HUDEP-2 (cell line): ENCODE measurements around the gene METTL14.

ENCODE experiments used
- DNase-seq, 76 experiments: peaks; one replicate each; lab custom pipeline; 2025; ENCODE audit not compliant: unreplicated experiment in 76 of 76; lab: John Stamatoyannopoulos, UW

Gene METTL14

DNA sequence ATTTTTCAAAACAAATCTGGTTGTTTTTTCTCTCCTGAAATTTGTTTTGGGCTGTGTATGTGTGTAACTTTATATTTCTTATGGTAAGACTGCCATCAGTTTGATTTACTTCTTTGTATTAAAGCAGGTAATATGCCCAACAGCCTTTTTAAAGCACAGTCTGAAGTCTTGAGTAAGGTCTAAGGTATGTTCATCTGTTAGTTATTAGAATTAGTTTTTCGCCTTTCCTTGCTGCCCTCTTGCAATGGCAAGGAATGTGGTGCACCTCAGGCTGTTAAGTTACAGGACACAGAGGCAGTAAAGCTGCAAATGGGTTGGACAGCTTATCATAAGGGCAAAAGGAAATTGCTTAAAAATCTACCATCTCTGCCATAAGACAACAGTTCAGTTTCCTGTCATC is 71.8 kb downstream of the METTL14 start:
- no peak for DNase-seq

DNA sequence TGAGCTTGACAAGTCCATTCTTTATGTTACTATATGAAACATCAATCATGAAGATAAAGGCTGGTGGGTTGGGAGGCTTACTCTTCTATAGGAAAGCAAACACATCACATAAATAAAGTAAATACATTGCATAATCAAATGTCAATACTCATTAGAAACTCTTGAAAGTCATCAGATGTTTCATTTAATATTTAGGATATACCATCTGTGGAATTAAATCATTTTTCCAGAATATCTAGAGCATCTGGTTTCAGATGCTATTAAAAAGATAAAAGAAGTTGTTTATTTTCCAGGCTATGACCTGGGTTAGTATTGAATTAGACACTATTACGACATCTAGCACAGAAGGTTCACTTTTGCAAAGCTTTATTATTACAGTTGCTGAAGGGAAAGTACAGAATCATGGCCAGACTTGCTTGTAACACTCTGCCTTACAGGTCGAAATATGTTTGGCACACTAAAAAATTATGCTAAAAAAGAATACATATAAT is 72.6 kb downstream of the METTL14 start:
- DNase-seq = no peak

DNA sequence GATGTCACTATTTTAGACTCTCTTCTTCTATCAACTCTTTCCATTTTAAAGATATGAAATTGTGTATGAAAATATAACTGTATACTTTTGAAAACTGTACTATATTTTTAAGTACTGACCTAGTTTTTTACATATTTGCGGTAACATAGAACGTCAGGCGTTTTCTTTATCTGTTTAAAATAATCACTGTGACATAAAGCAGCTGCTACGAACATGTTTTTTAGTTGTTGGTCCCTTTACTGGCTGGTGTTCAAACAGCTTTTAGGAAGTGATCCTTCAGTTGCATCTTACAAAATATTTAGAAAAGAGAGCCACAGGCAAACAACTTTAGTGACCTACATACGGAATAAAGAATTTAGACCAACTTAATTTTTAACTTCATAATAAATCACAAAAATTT is 73.1 kb downstream of the METTL14 start:
- no peak for DNase-seq

DNA sequence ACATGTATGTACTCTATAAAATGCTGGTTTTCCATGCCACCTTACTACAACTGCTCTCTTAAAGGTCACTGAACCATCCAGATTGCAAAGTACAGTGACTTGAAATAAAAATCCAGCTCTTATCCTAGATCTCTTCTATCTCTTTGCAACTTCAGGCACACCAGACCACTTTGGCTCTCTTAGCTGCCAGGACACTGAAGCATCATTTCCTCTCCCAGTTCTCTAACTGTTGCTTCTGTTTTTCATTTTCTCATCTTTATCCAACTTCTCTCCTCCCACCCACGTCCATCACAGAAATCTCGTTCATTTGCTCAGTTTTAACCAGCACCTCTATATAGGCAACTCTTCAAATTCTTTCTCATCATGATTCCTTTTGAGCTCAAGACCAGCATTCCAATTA is 74.3 kb downstream of the METTL14 start:
- DNase-seq = no peak

DNA sequence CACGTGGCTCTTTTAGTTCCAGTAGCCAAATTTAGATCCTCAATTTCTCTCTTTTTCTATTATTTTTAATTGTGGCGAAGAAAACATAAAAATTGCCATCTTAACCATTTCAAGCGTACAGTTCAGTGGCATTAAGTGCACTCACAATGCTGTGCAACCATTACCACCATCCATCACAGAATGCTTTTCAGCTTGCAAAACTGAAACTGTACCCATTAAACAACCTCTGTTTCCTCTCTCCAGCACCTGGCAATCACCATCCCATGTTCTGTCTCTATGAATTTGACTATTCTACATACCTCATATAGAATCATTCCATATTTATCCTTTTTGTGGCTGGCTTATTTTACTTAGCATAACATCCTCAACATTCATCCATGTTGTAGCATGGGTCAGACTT is 74.9 kb downstream of the METTL14 start:
- no peak for DNase-seq

DNA sequence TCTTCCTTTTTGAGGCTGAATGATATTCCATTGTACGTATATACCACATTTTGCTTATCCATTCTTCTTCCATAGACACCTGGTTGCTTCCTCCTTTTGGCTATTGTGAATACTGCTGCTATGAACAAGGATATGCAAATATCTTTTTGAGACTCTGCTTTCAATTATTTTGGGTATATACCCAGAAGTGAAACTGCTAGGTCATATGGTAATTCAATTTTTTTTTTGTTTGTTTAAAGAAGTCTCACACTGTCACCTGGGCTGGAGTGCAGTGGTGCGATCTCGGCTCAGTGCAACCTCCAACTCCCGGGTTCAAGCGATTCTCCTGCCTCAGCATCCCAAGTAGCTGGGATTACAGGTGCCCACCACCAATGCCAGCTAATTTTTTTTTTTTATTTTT is 75.3 kb downstream of the METTL14 start:
- DNase-seq = no peak

DNA sequence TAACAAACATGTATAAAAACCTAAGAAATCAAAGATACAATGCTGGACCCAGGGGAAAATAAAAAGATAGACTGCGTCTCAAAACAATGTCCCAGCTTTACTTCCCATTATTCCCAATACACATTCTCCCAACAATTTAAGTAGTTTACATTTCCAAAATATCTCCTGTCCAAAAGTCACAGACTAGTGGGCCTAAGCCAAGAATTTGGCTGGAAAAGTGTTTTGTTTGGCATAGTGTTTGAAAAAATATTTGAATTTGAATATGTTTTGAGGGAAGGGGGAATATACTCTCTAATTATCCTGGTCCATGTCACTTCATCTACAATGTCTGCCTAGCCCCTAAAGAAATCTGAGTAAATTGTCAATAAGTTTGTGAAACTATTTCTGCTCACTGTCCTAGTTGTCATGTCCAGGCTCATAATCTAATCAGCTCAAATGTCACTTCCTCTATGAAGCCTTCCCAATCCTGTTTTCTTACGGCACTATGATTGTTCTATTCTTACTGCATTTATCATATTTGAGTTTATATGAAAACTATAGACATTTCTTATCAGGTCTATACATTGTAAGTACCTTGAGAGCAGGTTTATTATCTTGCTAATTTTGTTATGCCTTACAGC is 76.3 kb downstream of the METTL14 start:
- DNase-seq = no peak

DNA sequence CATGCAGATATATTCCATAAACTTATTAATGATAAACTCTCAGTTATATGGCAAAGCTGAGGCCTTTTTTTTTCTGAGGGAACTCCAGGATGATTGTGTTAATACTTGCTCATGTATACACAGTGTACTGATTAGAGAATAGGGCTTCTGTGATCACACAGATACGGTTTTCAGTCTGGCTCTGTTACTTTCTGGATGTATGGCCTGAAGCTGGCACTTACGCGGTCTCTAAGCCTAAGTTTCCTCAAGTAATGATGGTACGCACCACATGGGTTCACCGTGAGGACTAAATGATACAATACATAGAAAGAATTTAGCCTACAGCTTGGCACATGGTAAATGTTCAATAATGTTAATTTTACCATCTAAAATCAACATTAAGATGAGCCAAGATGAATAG is 77.0 kb downstream of the METTL14 start:
- DNase-seq = no peak

DNA sequence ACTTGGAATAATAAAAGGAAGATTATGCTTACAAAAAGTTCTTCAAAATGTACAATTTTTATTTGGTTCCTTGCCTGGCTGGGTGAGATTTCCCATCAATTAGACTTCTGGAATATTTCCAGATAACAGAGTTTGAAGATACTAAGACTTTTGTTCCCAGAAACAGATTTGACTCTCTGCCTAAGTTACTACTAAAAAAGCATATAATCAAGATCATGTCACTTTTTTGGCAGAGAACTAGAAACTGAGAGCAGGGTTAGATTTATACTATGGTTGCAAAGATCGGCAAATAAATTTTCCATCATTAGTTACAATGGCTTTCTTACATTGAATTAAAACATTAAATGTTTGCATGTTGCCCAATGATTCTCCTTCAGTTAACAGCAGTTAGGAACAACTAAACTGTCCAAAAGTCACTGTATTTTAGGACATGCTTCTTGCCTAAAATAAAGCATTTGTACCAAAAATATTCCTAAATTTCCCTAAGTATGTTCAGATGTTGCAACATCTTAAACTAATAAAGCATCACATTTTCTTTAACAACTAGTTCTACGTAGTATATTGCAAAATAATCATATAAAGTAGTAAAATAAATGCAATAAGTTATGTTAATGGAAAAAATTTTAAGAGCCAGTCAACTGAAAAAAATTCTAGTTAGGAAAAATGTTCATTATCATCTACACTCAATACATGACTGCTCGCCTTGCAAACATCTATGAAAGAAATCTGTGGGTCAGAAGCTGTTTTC is 77.7 kb downstream of the METTL14 start:
- DNase-seq = no peak
